Breast epithelium (tissue), 3 donors: ENCODE data around the gene MAP7.

ENCODE experiments used
- POLR2A ChIP-seq: fragments of 450-650 bp; IDR thresholded peaks from one replicate; pipeline ENCODE4 v1.6.1; 2016; ENCODE audit warnings: antibody characterized with exemption, mild to moderate bottlenecking, moderate library complexity
- POLR2AphosphoS5 ChIP-seq, 3 donors: sonication (generic); formaldehyde crosslinking; IDR thresholded peaks; one replicate each; pipeline ENCODE4 v1.6.1; 2017; ENCODE audit warnings: antibody characterized with exemption in 3 of 3
- TF ChIP-seq, protein P1 (sequence below), 3 donors: fragments of 450-650 bp; IDR thresholded peaks; one replicate each; pipeline ENCODE4 v1.5.1; 2016 to 2017; ENCODE audit warnings: antibody characterized with exemption in 3 of 3, mild to moderate bottlenecking in 3 of 3, moderate library complexity in 3 of 3

DNA sequence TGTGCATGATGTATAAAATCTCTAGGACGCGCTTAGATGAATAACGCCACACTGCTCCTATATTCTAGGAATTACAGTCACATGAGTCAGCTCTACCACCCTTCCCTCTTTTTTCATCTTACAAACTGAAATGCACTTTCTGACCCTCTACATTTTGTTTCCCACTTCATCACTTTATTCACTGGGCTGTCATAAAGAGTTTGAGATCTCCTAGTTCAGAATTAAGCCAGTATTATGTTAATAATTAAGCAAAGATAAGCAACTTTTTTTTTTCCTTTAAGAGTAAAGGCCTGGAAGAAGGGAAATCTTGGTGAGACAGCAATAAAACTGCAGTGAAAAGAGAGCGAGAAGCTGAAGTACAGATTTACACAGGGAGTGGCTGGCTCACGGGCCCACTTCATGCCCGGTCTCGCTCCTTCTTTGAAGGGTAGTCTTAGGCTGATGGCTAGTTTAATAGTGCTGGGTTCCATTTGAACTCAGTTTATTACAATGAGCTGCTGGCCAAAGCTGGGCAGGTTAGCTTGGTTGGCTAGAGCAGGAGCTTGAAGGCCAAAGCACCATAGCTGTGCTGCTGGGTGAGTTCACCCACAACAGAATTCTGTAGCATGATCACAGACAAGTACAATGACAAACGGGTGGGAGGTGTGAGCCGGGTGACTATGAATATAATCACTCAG lies 110.6 kb downstream of the MAP7 start:
- TF ChIP-seq, protein P1, sequence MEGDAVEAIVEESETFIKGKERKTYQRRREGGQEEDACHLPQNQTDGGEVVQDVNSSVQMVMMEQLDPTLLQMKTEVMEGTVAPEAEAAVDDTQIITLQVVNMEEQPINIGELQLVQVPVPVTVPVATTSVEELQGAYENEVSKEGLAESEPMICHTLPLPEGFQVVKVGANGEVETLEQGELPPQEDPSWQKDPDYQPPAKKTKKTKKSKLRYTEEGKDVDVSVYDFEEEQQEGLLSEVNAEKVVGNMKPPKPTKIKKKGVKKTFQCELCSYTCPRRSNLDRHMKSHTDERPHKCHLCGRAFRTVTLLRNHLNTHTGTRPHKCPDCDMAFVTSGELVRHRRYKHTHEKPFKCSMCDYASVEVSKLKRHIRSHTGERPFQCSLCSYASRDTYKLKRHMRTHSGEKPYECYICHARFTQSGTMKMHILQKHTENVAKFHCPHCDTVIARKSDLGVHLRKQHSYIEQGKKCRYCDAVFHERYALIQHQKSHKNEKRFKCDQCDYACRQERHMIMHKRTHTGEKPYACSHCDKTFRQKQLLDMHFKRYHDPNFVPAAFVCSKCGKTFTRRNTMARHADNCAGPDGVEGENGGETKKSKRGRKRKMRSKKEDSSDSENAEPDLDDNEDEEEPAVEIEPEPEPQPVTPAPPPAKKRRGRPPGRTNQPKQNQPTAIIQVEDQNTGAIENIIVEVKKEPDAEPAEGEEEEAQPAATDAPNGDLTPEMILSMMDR (IDR thresholded peaks at IDR 0.05) = no peak
- TF ChIP-seq POLR2A (no peak), POLR2AphosphoS5 (IDR thresholded peaks at IDR 0.05) (no peak)
